Measurements from ENCODE around the gene ANTKMT.

Gene ANTKMT

DNA sequence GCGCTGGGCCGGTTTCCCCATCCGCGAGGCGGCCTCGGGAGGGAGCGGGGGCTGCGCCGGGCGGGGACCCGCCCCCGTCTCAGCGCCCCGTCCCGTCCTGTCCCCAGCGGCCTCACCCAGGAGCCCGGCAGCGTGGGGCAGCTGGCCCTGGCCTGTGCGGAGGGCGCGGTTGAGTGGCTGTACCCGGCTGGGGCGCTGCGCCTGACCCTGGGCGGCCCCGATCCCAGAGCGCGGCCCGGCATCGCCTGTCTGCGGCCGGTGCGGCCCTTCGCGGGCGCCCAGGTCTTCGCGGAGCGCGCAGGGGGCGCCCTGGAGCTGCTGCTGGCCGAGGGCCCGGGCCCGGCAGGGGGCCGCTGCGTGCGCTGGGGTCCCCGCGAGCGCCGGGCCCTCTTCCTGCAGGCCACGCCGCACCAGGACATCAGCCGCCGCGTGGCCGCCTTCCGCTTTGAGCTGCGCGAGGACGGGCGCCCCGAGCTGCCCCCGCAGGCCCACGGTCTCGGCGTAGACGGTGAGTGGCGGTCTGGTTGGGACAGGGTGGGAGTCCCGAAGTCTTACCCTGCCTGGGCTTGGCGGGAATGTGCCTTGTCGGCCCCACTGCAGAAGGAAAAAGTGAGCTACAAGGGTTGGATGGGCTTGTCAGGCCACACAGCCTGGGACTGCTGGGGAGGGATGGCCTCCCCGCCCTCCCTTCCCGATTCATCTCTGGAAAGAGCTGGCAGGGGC, 5.3 kb upstream of the ANTKMT start:
- DNase-seq (ENCODE audit: low read depth): no peak

DNA sequence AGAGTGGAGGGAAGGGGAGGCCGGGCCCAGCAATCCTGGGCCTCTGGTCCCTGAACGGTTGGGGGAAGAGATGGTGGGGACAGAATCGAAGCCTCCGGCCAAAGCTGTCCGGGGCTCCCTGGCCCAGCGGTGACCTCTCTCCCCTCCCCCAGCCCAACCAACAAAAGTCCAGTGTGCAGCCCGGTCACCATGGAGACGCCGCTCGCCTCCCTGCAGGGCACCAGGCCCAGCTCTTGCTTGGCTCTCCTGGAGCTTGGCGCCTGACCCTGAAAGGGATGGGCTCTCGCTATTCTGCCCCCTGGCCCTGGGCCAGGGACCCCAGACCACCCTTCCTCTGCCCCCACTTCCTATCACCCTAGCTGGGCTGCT, 4.8 kb upstream of the ANTKMT start:
- no peak for DNase-seq (ENCODE audit: low read depth)

DNA sequence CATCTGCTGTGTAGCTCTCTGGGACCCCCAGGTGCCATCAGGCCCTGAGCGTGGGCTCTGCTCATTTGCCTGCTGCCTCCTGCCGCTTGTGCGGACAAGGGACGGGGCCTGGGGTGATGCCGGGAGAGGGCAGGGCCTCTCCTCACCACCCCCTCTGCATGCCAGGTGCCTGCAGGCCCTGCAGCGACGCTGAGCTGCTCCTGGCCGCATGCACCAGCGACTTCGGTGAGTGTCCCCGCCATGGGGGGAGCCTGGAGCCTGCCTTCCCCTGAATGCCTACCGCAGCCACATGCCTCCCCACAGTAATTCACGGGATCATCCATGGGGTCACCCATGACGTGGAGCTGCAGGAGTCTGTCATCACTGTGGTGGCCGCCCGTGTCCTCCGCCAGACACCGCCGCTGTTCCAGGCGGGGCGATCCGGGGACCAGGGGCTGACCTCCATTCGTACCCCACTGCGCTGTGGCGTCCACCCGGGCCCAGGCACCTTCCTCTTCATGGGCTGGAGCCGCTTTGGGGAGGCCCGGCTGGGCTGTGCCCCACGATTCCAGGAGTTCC, 4.1 kb upstream of the ANTKMT start:
- DNase-seq (ENCODE audit: low read depth): no peak

GRCh38 chr16:717450-718245, 3.3 kb upstream of the ANTKMT start:
- no peak for DNase-seq (ENCODE audit: low read depth)

GRCh38 chr16:718389-718788, 2.6 kb upstream of the ANTKMT start:
- no peak for DNase-seq (ENCODE audit: low read depth)

- DNase-seq (ENCODE audit: low read depth): no peak
These were observed 2.0 kb upstream of the ANTKMT start for GRCh38 chr16:718922-719321.

DNA sequence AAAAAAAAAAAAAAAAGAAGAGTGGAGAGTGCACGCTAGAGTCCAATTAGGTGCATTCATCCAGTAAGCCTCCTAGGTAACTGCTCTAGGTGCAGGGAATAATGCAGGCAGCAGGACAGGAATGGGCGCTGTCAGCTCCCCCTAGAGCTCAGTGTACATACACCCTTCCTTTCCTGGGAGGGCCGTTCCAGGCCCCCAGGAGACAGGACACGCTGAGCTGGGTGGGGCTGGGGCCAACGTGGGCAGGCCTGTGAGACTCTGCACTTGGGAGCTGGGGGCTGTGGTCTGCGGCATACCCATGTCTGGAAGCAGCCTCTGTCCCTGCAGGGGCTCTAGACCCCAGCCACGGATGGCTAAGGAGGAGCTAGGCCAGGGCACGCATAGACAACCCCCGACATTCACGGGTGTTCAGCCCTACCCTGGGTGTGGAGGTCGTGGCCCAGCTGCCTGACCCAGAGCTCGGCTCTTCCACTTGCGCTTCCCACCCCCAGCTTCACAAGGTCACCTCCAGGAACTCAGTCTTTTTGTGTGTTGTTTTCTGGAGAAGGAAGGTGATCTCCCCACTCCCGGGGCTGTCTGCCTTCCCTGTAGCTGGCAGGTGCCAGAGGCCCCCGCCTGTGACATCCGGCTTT, 1.0 kb upstream of the ANTKMT start:
- DNase-seq (ENCODE audit: low read depth): no peak

- DNase-seq (ENCODE audit: low read depth): no peak
These were observed 428 bp upstream of the ANTKMT start for GRCh38 chr16:720447-720989.

DNA sequence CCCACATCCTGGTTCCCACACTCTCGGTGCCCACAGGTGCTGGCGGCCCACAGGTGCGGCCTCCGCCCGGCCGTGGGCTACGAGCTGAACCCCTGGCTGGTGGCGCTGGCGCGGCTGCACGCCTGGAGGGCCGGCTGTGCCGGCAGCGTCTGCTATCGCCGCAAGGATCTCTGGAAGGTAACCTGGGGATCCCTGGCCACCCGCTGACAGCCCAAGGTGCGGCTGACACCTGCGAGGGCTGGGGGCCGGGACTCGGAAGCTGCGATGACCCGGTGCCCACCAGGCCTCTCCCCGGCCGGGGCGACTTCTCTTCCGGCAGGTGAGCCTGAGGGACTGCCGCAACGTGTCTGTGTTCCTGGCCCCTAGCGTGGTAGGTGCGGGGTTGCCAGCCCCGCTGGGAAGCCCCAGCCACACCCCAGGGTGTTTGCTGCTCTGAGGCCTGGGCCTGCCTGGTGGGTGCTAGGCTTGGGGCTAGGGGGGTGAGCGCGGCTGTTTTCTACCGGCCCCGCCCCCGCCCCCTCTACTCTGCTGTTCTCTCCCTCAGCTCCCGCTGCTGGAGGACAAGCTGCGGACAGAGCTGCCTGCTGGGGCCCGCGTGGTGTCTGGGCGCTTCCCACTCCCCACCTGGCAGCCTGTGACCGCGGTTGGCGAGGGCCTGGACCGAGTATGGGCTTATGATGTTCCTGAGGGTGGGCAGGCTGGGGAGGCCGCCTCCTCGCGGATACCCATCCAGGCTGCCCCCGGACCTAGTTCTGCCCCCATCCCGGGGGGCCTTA, 1.0 kb downstream of the ANTKMT start:
- DNase-seq (ENCODE audit: low read depth): no peak

DNA sequence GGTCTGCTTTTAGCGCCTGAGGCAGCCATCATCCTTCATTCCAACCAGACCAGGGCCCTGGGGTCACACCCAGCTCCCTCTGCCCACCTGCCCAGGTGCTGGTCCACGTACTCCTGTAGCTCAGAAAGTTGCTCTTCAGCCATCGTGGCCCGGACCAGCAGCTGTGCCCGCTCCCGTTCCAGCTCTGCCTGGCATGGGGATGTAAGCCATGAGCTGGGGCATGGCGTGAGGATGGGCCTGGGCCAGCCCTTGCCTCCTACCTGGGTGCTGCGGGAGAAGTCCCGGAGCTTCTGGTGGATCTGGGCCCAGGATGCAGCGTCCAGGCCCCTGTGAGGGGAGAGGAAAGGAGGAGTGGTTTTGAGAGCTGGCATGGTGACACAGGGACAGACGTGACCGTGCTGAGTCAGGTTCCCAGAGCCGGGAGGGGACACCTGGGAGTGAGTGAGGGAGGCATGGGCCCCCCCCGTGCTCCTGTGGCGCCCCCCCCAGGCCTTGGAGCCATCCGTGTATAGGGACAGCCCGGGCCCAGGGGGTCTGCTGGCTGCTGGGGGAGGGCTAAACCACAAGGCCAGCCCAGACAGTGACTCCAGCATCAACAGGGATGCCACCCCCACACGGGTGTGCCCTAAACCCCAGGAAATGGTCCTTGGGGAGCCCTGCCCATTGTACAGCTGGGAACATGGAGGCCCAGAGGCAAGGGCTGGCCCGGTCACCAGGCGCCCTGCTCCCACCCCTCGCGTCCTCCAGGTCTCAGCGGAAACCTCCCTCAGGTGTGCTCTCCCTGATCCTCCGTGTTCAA, 2.1 kb downstream of the ANTKMT start:
- no peak for DNase-seq (ENCODE audit: low read depth)

GRCh38 chr16:723695-724094, 2.7 kb downstream of the ANTKMT start:
- no peak for DNase-seq (ENCODE audit: low read depth)

GRCh38 chr16:724188-725040, 3.5 kb downstream of the ANTKMT start:
- DNase-seq (ENCODE audit: low read depth): no peak

GRCh38 chr16:725041-725376, 4.1 kb downstream of the ANTKMT start:
- DNase-seq (ENCODE audit: low read depth): no peak

DNA sequence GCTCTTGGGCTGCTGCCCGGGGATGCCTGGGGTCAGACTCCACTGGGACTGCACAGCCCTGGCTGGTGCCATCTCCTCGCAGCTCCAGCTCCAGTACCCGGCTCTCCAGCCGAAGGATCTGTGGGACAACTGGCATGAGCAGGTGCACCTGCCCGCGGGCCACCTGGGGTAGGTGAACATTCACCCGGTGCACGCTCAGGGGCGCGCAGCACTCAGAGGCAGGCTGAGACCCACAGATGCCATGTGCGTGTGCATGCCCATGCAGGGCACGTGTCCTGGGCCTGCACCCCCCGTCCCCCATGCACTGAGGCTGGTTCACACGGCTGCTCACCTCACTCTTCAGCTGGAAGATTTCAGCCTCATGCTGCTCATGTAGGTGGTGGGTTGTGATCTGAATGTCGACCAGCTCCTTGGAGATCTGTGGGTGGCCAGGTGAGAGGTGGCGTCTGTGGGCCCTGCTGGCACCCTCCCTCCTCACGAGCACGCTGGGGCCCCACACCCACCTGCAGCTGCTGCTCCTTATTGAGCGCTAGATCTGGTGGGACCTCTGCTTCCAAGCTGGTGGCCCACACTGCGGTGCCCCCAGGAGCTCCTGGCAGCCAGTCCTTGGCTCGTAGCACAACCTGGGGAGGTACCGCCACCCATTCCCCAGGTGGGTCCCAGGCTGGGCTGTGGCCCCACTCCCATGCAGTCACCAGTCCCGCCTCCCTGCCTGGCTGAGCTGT, 4.7 kb downstream of the ANTKMT start:
- no peak for DNase-seq (ENCODE audit: low read depth)

GRCh38 chr16:726188-726437, 5.2 kb downstream of the ANTKMT start:
- no peak for DNase-seq (ENCODE audit: low read depth)

- peak; percentile 61 for DNase-seq (ENCODE audit: low read depth)
These were observed 5.7 kb downstream of the ANTKMT start, which contains the start of the genes CCDC78 and HAGHL for GRCh38 chr16:726438-727290. CCDC78 (minus strand) TSS chr16:726443; CDS start chr16:726367, 76 bp downstream. HAGHL (plus strand) TSS chr16:727106; CDS start chr16:727510, 404 bp downstream.

- no peak for DNase-seq (ENCODE audit: low read depth)
These were observed 6.5 kb downstream of the ANTKMT start for GRCh38 chr16:727291-727977.

Measured in stimulated activated CD8-positive, alpha-beta memory T cell treated with anti-CD3 and anti-CD28 coated beads, Interleukin-4, amount 100 ng/mL, for 24 hours (primary cell).